Measurements from ENCODE around the gene CARD9.

GRCh38 chr9:136421791-136422190 is 48.3 kb upstream of the CARD9 start:
- no peak for TF ChIP-seq ARNT (IDR thresholded peaks at IDR 0.05)
- no peak for TF ChIP-seq NFRKB (IDR thresholded peaks at IDR 0.05)
- no peak for TF ChIP-seq TARDBP (IDR thresholded peaks at IDR 0.05)
- no peak for TF ChIP-seq BHLHE40 (IDR thresholded peaks at IDR 0.05; ENCODE audit: borderline replicate concordance)
- TF ChIP-seq FOXM1 (IDR thresholded peaks at IDR 0.05; ENCODE audit: borderline replicate concordance): no peak
- no peak for TF ChIP-seq ELF4 (IDR thresholded peaks at IDR 0.05)
- no peak for TF ChIP-seq SUZ12 (IDR thresholded peaks at IDR 0.05)

Data from HEK293T (cell line).